ENCODE results near the gene PITHD1. TPM values are rescaled to one million over a fixed set of nuclear protein-coding genes. Genes with fewer than 3 reads are reported as not detected.

Gene PITHD1
- total and polyA plus RNA-seq, 9 donors = 39.9 to 55.0 (median 43.0) TPM

GRCh38 chr1:23741609-23742008 is 36.6 kb upstream of the PITHD1 start:
- H3K27ac ChIP-seq = no peak overlapping the region
- TF ChIP-seq POLR2A (IDR thresholded peaks at IDR 0.05) (no peak), EP300 (IDR thresholded peaks at IDR 0.05) (no peak)
- TF ChIP-seq, protein P1, sequence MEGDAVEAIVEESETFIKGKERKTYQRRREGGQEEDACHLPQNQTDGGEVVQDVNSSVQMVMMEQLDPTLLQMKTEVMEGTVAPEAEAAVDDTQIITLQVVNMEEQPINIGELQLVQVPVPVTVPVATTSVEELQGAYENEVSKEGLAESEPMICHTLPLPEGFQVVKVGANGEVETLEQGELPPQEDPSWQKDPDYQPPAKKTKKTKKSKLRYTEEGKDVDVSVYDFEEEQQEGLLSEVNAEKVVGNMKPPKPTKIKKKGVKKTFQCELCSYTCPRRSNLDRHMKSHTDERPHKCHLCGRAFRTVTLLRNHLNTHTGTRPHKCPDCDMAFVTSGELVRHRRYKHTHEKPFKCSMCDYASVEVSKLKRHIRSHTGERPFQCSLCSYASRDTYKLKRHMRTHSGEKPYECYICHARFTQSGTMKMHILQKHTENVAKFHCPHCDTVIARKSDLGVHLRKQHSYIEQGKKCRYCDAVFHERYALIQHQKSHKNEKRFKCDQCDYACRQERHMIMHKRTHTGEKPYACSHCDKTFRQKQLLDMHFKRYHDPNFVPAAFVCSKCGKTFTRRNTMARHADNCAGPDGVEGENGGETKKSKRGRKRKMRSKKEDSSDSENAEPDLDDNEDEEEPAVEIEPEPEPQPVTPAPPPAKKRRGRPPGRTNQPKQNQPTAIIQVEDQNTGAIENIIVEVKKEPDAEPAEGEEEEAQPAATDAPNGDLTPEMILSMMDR (IDR thresholded peaks at IDR 0.05) = no peak
- H3K4me1 ChIP-seq (ENCODE audit: insufficient read depth) = peaks cover 11% of the 10 kb centered on the region
- no peaks in the 10 kb centered on the region for H3K36me3 ChIP-seq
- H3K27me3 ChIP-seq = no peaks in the 10 kb centered on the region
- intact Hi-C loops (cut with DNase I) = loop anchor here in 3 of 4 donors (5.0 to 10.0 kb wide), 3 partner anchors 47 to 1649 kb away; partner anchors contain the start of gene RPL11 (in 2 of the 3)
- 79 to 83% (median 81%) methylated on average over 5 of the region's 5 CpGs for WGBS, 3 donors
- DNase-seq = no peak
- no peaks in the 10 kb centered on the region for H3K9me3 ChIP-seq
- H3K4me3 ChIP-seq = no peak overlapping the region

DNA sequence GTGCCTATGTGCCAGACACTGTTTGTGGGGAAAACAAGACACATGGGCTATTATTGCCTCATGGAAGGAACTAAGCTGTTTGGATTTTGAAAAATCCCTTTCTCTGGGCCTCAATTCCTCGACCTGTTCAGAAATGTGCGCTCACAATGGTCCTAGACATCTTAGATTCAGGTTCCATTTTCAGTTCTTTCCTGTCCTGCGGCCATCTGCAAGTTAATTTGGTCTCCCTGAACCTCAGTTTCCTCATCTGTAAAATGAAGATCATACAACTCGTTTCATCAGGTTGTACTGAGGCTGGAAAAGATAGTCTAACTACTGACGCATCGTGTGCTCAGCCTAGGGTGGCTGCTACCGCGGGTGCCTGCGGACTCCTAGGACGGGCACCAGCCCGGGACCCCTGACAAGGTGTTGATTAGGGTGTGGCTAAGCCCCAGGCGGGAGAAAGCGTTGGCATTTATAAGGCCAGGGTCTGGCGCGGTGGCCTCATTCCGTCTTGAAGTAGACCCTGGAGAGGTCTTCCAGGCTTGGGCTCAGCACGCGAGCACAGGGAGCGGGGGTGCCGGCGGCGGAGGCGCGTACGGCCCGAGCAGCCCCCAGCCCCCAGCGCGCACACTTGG is 35.4 kb upstream of the PITHD1 start:
- peak overlapping the region; percentile 99 for H3K4me3 ChIP-seq
- TF ChIP-seq, protein P1 (IDR thresholded peaks at IDR 0.05) = no peak
- TF ChIP-seq EP300 (IDR thresholded peaks at IDR 0.05) (no peak), POLR2A (IDR thresholded peaks at IDR 0.05) (no peak)
- H3K9me3 ChIP-seq = no peaks in the 10 kb centered on the region
- no peaks in the 10 kb centered on the region for H3K36me3 ChIP-seq
- peaks cover 11% of the 10 kb centered on the region for H3K4me1 ChIP-seq (ENCODE audit: insufficient read depth)
- peak overlapping the region; percentile 49 to 87 for H3K27ac ChIP-seq
- intact Hi-C loops (cut with DNase I) = loop anchor here in 3 of 4 donors (5.0 to 10.0 kb wide), 3 partner anchors 48 to 1650 kb away; partner anchors contain the start of gene RPL11 (in 2 of the 3)
- DNase-seq = peak in 2 of 5 donors; percentile 25 to 37
- 8 to 11% (median 8%) methylated on average over 24 to 28 of the region's 28 CpGs for WGBS, 3 donors
- H3K27me3 ChIP-seq = no peaks in the 10 kb centered on the region

DNA sequence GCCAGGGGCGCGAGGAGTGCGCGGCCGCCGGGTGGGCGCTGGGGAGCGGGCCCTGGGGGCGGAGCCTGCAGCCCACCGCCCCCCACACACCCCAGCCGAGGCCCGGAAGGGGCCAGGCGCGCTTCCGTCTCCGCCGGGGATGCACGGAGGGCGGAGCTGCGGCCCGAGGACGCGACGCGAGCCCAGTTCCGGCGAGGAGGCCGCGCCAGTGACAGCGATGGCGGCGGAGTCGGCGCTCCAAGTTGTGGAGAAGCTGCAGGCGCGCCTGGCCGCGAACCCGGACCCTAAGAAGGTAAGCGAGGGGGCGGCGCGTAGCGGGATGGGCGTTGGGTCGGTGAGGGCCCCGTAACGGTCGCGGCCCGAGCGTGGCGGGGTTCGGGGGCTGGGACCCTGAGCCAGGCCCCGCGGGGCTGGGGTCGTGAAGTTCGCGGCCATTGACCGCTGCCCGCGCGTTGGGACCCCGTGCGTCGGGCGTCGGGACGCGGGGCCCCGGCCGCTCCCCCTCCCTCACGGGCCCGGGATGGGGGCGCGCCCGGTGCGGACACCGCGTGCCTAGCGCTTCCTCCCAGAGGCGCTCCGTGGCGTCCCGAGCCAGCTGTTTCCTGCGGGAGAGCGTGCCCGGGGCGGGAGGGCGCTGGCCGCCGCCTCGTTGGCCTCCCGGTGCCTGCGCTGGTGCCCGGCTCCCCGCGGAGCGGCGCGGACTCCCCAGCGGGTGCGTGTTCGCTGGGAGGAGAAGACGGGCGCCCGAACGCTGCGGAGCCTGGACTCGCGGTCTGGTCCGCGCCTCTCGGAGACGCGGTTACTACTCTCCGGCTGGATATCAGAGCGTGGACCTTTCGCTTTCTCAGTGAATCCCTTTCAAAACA is 34.7 kb upstream of the PITHD1 start, which contains the start of gene ELOA:
ELOA (plus strand) TSS at position 185 of the 866 bp plus-strand sequence; CDS start at position 218, 33 bp downstream.
- peak within 1 kb of the TSS; percentile 49 to 87 for H3K27ac ChIP-seq
- peak within 1 kb of the TSS; percentile 99 for H3K4me3 ChIP-seq
- TF ChIP-seq EP300 (IDR thresholded peaks at IDR 0.05) (no peak), POLR2A (IDR thresholded peaks at IDR 0.05) (peak; percentile 32)
- TF ChIP-seq, protein P1 (IDR thresholded peaks at IDR 0.05) = peak in 1 of 3 donors; percentile 23
- H3K9me3 ChIP-seq = no peaks in the 10 kb centered on the region
- intact Hi-C loops (cut with DNase I) = loop anchor here in 3 of 4 donors (5.0 to 10.0 kb wide), 3 partner anchors 49 to 1651 kb away; partner anchors contain the start of gene RPL11 (in 2 of the 3)
- peak; percentile 59 to 83 (median 67) for DNase-seq
- H3K27me3 ChIP-seq = no peaks in the 10 kb centered on the region
- no peaks in the 10 kb centered on the region for H3K36me3 ChIP-seq
- whole genome bisulfite sequencing, 3 donors = 0 to 1% (median 0%) methylated on average over 63 to 119 of the region's 119 CpGs
- H3K4me1 ChIP-seq (ENCODE audit: insufficient read depth) = peaks cover 11% of the 10 kb centered on the region

- Histone ChIP-seq H3K27me3 (no peaks in the 10 kb centered on the region), H3K4me1 (ENCODE audit: insufficient read depth) (peaks cover 11% of the 10 kb centered on the region), H3K9me3 (no peaks in the 10 kb centered on the region), H3K27ac (no peak overlapping the region), H3K36me3 (no peaks in the 10 kb centered on the region), H3K4me3 (no peak overlapping the region)
- DNase-seq = no peak
- TF ChIP-seq EP300 (IDR thresholded peaks at IDR 0.05) = no peak
- no peak for TF ChIP-seq POLR2A (IDR thresholded peaks at IDR 0.05)
- TF ChIP-seq, protein P1 (IDR thresholded peaks at IDR 0.05) = no peak
- 43 to 49% (median 46%) methylated on average over 1 of the region's 1 CpG for WGBS, 3 donors
- intact Hi-C loops (cut with DNase I) = loop anchor here in 1 of 4 donors (10.0 kb wide), 1 partner anchor 51 kb away; the partner anchor contains the start of gene RPL11
These were observed 32.7 kb upstream of the PITHD1 start for GRCh38 chr1:23745515-23745914.
